HepG2 (cell line): ENCODE data around the gene GUCA1A. TPM values are rescaled to one million over a fixed set of nuclear protein-coding genes. Genes with fewer than 3 reads are reported as not detected.

Source experiments
- ARNTL ChIP-seq: sonication (generic); formaldehyde crosslinking; IDR thresholded peaks from 2 replicates; pipeline ENCODE4 v1.4.0; 2020; ENCODE audit warnings: mild to moderate bottlenecking, missing genetic modification reagents
- CTCF ChIP-seq: sonication (generic); formaldehyde crosslinking; IDR thresholded peaks from 2 replicates; pipeline ENCODE4 v1.5.0; 2020; ENCODE audit warnings: mild to moderate bottlenecking, missing genetic modification reagents, moderate library complexity
- ELF3 ChIP-seq: IDR thresholded peaks from 2 replicates; pipeline ENCODE4 v1.6.1; 2016; ENCODE audit warnings: missing genetic modification reagents, missing compliant biosample characterization
- FOXO1 ChIP-seq: sonication (generic); formaldehyde crosslinking; IDR thresholded peaks from 2 replicates; pipeline ENCODE4 v1.4.0; 2020; ENCODE audit warnings: missing genetic modification reagents
- HNRNPLL ChIP-seq: fragments of 200-400 bp; formaldehyde crosslinking; IDR thresholded peaks from 2 replicates; pipeline ENCODE4 v1.6.1; 2017; ENCODE audit warnings: mild to moderate bottlenecking, low read depth, low read length; ENCODE audit not compliant: poor library complexity, severe bottlenecking
- HOXA5 ChIP-seq: sonication (generic); formaldehyde crosslinking; IDR thresholded peaks from 2 replicates; pipeline ENCODE4 v1.4.0; 2020; ENCODE audit warnings: missing genetic modification reagents
- JUND ChIP-seq: sonication (generic); formaldehyde crosslinking; IDR thresholded peaks from 2 replicates; pipeline ENCODE4 v1.8.0; 2022; ENCODE audit warnings: mild to moderate bottlenecking, missing genetic modification reagents
- KAT7 ChIP-seq: IDR thresholded peaks from 2 replicates; pipeline ENCODE4 v1.6.1; 2018; ENCODE audit warnings: borderline replicate concordance, missing compliant biosample characterization
- LCORL ChIP-seq, 2 experiments: fragments of 450-650 bp in 1 of 2; sonication (generic) in 1 of 2; formaldehyde crosslinking in 1 of 2; IDR thresholded peaks; 2 replicates each; pipeline versions ENCODE4 v1.5.0 to v1.6.1; 2017 to 2020; ENCODE audit warnings: antibody characterized with exemption in 1 of 2, missing genetic modification reagents in 1 of 2
- MED1 ChIP-seq: sonication (generic); formaldehyde crosslinking; IDR thresholded peaks from 2 replicates; pipeline ENCODE4 v1.4.0; 2020; ENCODE audit warnings: missing genetic modification reagents
- MEIS2 ChIP-seq: sonication (generic); formaldehyde crosslinking; IDR thresholded peaks from 2 replicates; pipeline ENCODE4 v1.9.0; 2021; ENCODE audit warnings: mild to moderate bottlenecking, missing genetic modification reagents
- NONO ChIP-seq, 2 experiments: fragments of 450-650 bp in 1 of 2; sonication (generic) in 1 of 2; formaldehyde crosslinking in 1 of 2; IDR thresholded peaks in 1 of 2; conservative IDR thresholded peaks in 1 of 2; 2 replicates each; pipeline versions ENCODE4 v1.6.1 to v1.8.0; 2017 to 2022; ENCODE audit warnings: mild to moderate bottlenecking in 1 of 2, missing genetic modification reagents in 1 of 2, moderate library complexity in 1 of 2
- POLR2G ChIP-seq: fragments of 200-400 bp; formaldehyde crosslinking; IDR thresholded peaks from 2 replicates; pipeline ENCODE4 v1.6.1; 2018; ENCODE audit warnings: mild to moderate bottlenecking, low read depth, low read length, moderate library complexity
- SNAPC5 ChIP-seq: sonication (generic); formaldehyde crosslinking; IDR thresholded peaks from 2 replicates; pipeline ENCODE4 v1.8.1; 2023; ENCODE audit warnings: mild to moderate bottlenecking, missing genetic modification reagents, borderline replicate concordance
- SRF ChIP-seq: IDR thresholded peaks from 2 replicates; pipeline ENCODE4 v1.6.1; 2011; ENCODE audit warnings: mild to moderate bottlenecking, low read depth, low read length, moderate library complexity
- STAT5B ChIP-seq: sonication (generic); formaldehyde crosslinking; IDR thresholded peaks from 2 replicates; pipeline ENCODE4 v1.4.0; 2020; ENCODE audit warnings: missing genetic modification reagents
- ZBTB3 ChIP-seq: sonication (generic); formaldehyde crosslinking; IDR thresholded peaks from 2 replicates; pipeline ENCODE4 v1.4.0; 2020; ENCODE audit warnings: low read depth, mild to moderate bottlenecking, moderate library complexity, missing genetic modification reagents, borderline replicate concordance
- ZNF136 ChIP-seq: sonication (generic); formaldehyde crosslinking; IDR thresholded peaks from 2 replicates; pipeline ENCODE4 v1.8.1; 2022; ENCODE audit warnings: low read depth, mild to moderate bottlenecking, moderate library complexity, missing genetic modification reagents
- ZNF232 ChIP-seq: sonication (generic); formaldehyde crosslinking; IDR thresholded peaks from 2 replicates; pipeline ENCODE4 v1.4.0; 2020; ENCODE audit warnings: missing genetic modification reagents, borderline replicate concordance
- ZNF430 ChIP-seq: sonication (generic); formaldehyde crosslinking; IDR thresholded peaks from 2 replicates; pipeline ENCODE4 v1.9.0; 2021; ENCODE audit warnings: mild to moderate bottlenecking, missing genetic modification reagents
- ZNF546 ChIP-seq: sonication (generic); formaldehyde crosslinking; conservative IDR thresholded peaks from 2 replicates; pipeline ENCODE4 v1.8.1; 2023; ENCODE audit warnings: mild to moderate bottlenecking, missing genetic modification reagents
- ZNF563 ChIP-seq: sonication (generic); formaldehyde crosslinking; IDR thresholded peaks from 2 replicates; pipeline ENCODE4 v1.8.0; 2022; ENCODE audit warnings: mild to moderate bottlenecking, moderate library complexity, missing genetic modification reagents
- ZNF572 ChIP-seq: sonication (generic); formaldehyde crosslinking; IDR thresholded peaks from 2 replicates; pipeline ENCODE4 v1.5.1; 2020; ENCODE audit warnings: mild to moderate bottlenecking, missing genetic modification reagents
- ZNF589 ChIP-seq: sonication (generic); formaldehyde crosslinking; conservative IDR thresholded peaks from 2 replicates; pipeline ENCODE4 v1.8.0; 2022; ENCODE audit warnings: mild to moderate bottlenecking, moderate library complexity, missing genetic modification reagents
- ZNF598 ChIP-seq: sonication (generic); formaldehyde crosslinking; IDR thresholded peaks from 2 replicates; pipeline ENCODE4 v1.5.1; 2020; ENCODE audit warnings: mild to moderate bottlenecking, missing genetic modification reagents, borderline replicate concordance
- polyA plus RNA-seq, 8 experiments: library from polyadenylated mRNA; depleted of rRNA in 3 of 8; stranded (reverse) in 7 of 8; unstranded in 1 of 8; fragments of >200 nt; fragmentation: Illumina TruSeq in 4 of 8; extraction: Trizol in 4 of 8; gene quantifications; 2 replicates each; pipeline versions ENCODE4 v1.2.1 to v1.2.3, GENCODE V29; 2011 to 2016; ENCODE audit warnings: low read depth in 4 of 8, missing spikeins in 1 of 8, mixed read lengths in 1 of 8; ENCODE audit not compliant: insufficient read depth in 1 of 8
- total RNA-seq, 5 experiments: library from RNA; depleted of rRNA; stranded (reverse); fragments of >200 nt; fragmentation: Illumina TruSeq; extraction: Trizol; gene quantifications; 2 replicates each; pipeline ENCODE4 v1.2.3, GENCODE V29; 2016; ENCODE audit warnings: low read depth in 1 of 5
- TF ChIP-seq, protein P1 (sequence below): IDR thresholded peaks from 2 replicates; pipeline ENCODE4 v1.6.1; 2016; ENCODE audit warnings: missing genetic modification reagents, missing compliant biosample characterization
- TF ChIP-seq, protein P2 (sequence below): sonication (generic); formaldehyde crosslinking; IDR thresholded peaks from 2 replicates; pipeline ENCODE4 v1.8.1; 2023; ENCODE audit warnings: mild to moderate bottlenecking, inconsistent platforms, moderate library complexity, missing genetic modification reagents, borderline replicate concordance

Gene GUCA1A
- total and polyA plus RNA-seq, 2 of the 13 experiments (the other 11 are each of a cell fraction or from before 2014, with no cell fraction given): not detected

GRCh38 chr6:42142118-42142835 lies 30.9 kb upstream of the GUCA1A start, which contains the start of gene C6orf132 (continued):
- TF ChIP-seq SNAPC5 (no peak), ZNF430 (CRISPR knock-in tag) (no peak), ARNTL (CRISPR knock-in tag) (no peak), STAT5B (CRISPR knock-in tag) (no peak), ELF3 (no peak), LCORL (IDR thresholded peaks at IDR 0.05) (no peak), LCORL (CRISPR knock-in tag; IDR thresholded peaks at IDR 0.05) (0 out of 2 replicates have a peak, but pooled peaks have one; percentile 8), ZNF598 (CRISPR knock-in tag) (no peak), MED1 (CRISPR knock-in tag) (0 out of 2 replicates have a peak, but pooled peaks have one; percentile 10), POLR2G (peak; percentile 41; the same call in 1 of the 2 replicates), ZNF589 (no peak), CTCF (CRISPR knock-in tag) (no peak; the same call in 1 of the 2 replicates), JUND (CRISPR knock-in tag) (no peak), HOXA5 (peak; percentile 61; the same call in 1 of the 2 replicates), ZNF546 (0 out of 2 replicates have a peak, but pooled peaks have one; percentile 7), NONO (IDR thresholded peaks at IDR 0.05) (no peak), NONO (CRISPR knock-in tag; conservative IDR thresholded peaks at IDR 0.05) (no peak), ZNF232 (CRISPR knock-in tag) (0 out of 2 replicates have a peak, but pooled peaks have one; percentile 49), SRF (no peak), MEIS2 (CRISPR knock-in tag) (peak; percentile 69; the same call in 1 of the 2 replicates), HNRNPLL (peak; percentile 62), KAT7 (CRISPR knock-in tag) (no peak), FOXO1 (CRISPR knock-in tag) (no peak), ZNF136 (CRISPR knock-in tag) (no peak), ZNF563 (CRISPR knock-in tag) (0 out of 2 replicates have a peak, but pooled peaks have one; percentile 33), ZBTB3 (CRISPR knock-in tag) (no peak), ZNF572 (CRISPR knock-in tag) (no peak)
- TF ChIP-seq, protein P1, sequence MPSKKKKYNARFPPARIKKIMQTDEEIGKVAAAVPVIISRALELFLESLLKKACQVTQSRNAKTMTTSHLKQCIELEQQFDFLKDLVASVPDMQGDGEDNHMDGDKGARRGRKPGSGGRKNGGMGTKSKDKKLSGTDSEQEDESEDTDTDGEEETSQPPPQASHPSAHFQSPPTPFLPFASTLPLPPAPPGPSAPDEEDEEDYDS: no peak
- TF ChIP-seq, protein P2, sequence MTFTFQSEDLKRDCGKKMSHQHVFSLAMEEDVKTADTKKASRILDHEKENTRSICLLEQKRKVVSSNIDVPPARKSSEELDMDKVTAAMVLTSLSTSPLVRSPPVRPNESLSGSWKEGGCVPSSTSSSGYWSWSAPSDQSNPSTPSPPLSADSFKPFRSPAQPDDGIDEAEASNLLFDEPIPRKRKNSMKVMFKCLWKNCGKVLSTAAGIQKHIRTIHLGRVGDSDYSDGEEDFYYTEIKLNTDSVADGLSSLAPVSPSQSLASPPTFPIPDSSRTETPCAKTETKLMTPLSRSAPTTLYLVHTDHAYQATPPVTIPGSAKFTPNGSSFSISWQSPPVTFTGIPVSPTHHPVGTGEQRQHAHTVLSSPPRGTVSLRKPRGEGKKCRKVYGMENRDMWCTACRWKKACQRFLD (CRISPR knock-in tag): no peak
